ENCODE measurements around the gene PHB1.

DNA sequence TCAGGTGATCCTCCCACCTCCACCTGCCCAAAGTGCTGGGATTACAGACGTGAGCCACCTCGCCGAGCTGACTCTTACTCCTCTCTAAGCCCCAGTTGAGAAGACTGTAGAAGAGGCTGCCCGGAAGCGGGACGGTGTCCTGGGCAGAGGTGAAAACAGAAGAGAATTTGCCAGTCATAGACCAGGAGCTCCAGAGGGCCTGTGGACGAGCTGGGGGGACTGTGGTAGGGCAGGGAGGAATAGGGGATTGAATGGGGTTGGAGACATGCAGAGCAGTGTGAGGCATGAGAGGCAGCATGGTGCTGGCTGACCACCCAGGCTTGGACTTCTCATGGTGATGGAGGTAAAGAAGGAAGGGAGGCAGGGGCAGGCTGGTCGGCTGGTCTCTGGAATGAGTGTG lies 17.1 kb upstream of the PHB1 start:
- TF ChIP-seq POLR2A (IDR thresholded peaks at IDR 0.05; ENCODE audit: low read depth, low read length) (no peak), POLR2AphosphoS5 (IDR thresholded peaks at IDR 0.05; ENCODE audit: low read depth, low read length) (no peak), SPI1 (IDR thresholded peaks at IDR 0.05; ENCODE audit: low read depth, low read length) (no peak)
